Mucosa of stomach (tissue), 1 donor: ENCODE results near the gene FBXO31.

ENCODE experiments used
- H3K27me3 ChIP-seq: one replicate; pipeline ENCODE4 v1.7.0; 2013; ENCODE audit warnings: mild to moderate bottlenecking, low read length; ENCODE audit not compliant: control insufficient read depth, insufficient read depth
- H3K36me3 ChIP-seq: one replicate; pipeline ENCODE4 v1.7.0; 2013; ENCODE audit warnings: low read length; ENCODE audit not compliant: control insufficient read depth, insufficient read depth
- H3K4me1 ChIP-seq: one replicate; pipeline ENCODE4 v1.7.0; 2013; ENCODE audit warnings: mild to moderate bottlenecking, low read length; ENCODE audit not compliant: control insufficient read depth, insufficient read depth
- H3K4me3 ChIP-seq: one replicate; pipeline ENCODE4 v1.7.0; 2013; ENCODE audit warnings: low read length
- H3K9ac ChIP-seq: one replicate; pipeline ENCODE4 v1.7.0; 2013; ENCODE audit warnings: mild to moderate bottlenecking, low read length, moderate library complexity
- H3K9me3 ChIP-seq: one replicate; pipeline ENCODE4 v1.7.0; 2013; ENCODE audit warnings: mild to moderate bottlenecking, low read length, moderate library complexity; ENCODE audit not compliant: control insufficient read depth
- donor health status: Pancreatic carcinoma.

Gene FBXO31

GRCh38 chr16:87295661-87296531 is 87.7 kb downstream of the FBXO31 start:
- Histone ChIP-seq H3K36me3 (no peaks in the 10 kb centered on the region), H3K9ac (peak overlapping the region; percentile 26), H3K9me3 (no peaks in the 10 kb centered on the region), H3K4me3 (peak overlapping the region; percentile 21), H3K4me1 (peaks cover 12% of the 10 kb centered on the region), H3K27me3 (no peaks in the 10 kb centered on the region)

- Histone ChIP-seq H3K27me3 (no peaks in the 10 kb centered on the region), H3K9ac (peak overlapping the region; percentile 26), H3K36me3 (no peaks in the 10 kb centered on the region), H3K4me3 (peak overlapping the region; percentile 21), H3K9me3 (no peaks in the 10 kb centered on the region), H3K4me1 (peaks cover 12% of the 10 kb centered on the region)
Observed at GRCh38 chr16:87295259-87295658, 88.3 kb downstream of the FBXO31 start.

DNA sequence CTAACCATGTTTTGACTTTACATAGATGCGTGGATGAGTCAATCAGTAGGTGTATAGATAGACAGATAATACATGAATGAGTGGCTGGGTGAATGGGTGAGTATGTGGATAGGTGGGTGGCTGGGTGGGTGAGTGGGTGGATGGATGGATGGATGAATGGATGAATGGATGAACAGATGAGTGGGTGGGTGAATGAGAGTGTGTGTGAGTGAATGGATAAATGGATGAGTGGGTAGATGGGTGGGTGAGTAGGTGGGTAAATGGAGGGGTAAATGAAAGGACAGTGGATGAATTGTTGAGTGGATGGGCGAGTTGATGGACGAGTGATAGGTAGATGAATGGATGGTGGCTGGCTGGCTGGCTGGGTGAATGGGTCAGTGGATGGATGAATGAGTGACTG is 89.6 kb downstream of the FBXO31 start:
- H3K4me1 ChIP-seq = peaks cover 12% of the 10 kb centered on the region
- H3K27me3 ChIP-seq = no peaks in the 10 kb centered on the region
- H3K4me3 ChIP-seq = no peak overlapping the region
- H3K9me3 ChIP-seq = no peaks in the 10 kb centered on the region
- H3K36me3 ChIP-seq = no peaks in the 10 kb centered on the region
- H3K9ac ChIP-seq = no peak overlapping the region

DNA sequence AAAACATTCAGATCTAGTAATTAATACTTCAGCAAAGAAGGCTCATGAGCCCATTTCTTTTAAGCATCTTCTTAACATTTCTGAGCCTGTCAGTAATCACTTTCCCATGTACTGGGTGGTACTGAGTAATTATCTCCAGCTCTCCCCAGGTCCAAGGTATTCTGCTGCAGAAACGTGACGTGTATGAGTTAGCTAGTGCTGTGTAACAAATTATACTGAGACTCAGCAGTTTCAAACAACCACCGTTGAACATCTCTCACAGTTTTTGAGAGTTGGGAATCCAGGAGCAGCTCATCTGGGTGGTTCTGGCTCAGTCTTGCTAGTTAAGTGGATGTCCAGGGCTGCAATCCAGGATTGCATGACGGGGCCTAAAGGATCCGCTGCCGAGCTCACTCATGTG is 91.6 kb downstream of the FBXO31 start:
- Histone ChIP-seq H3K9me3 (no peaks in the 10 kb centered on the region), H3K9ac (no peak overlapping the region)

GRCh38 chr16:87288753-87289362 is 94.7 kb downstream of the FBXO31 start:
- no peaks in the 10 kb centered on the region for H3K4me1 ChIP-seq
- H3K4me3 ChIP-seq = no peak overlapping the region
- no peaks in the 10 kb centered on the region for H3K9me3 ChIP-seq
- no peaks in the 10 kb centered on the region for H3K36me3 ChIP-seq
- H3K27me3 ChIP-seq = no peaks in the 10 kb centered on the region
- no peak overlapping the region for H3K9ac ChIP-seq

More for the DNA sequence above, 91.6 kb downstream of the FBXO31 start:
- no peaks in the 10 kb centered on the region for H3K36me3 ChIP-seq
- H3K4me3 ChIP-seq = no peak overlapping the region
- H3K27me3 ChIP-seq = no peaks in the 10 kb centered on the region
- peaks cover 12% of the 10 kb centered on the region for H3K4me1 ChIP-seq

DNA sequence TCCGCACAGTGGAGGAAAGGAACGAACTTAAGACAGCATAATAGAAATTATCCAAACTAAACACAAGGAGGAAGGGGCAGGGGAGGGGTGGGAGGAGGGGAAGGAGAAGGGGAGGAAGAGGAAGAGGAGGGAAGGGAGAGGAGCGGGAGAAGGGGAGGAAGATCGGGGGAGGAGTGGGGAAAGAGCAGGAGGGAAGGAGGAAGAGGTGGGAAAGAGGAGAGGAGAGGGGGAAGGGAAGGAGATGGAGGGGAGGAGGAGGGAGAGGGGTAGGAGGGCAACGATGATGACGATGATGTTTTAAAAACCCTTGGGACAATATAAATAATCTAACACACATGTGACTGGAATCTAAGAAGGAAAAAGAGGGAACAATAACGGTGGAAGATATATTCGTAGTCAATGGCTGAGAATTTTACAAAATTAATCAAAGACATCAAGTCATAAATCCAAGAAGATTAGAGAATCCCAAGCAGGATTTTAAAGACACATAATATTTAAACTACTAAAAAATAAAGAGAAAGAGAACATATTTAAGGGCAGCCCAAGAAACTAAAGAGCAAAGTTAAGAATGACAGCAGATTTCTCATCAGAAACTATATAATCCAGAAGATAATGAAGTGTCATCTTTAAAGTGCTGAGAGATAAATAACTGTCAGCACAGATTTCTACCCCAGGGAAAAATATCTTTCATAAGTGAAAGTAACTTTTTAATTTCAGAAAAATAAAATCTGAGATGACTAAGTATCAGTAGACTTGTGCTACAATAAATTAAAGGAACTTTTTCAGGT is 96.5 kb downstream of the FBXO31 start:
- Histone ChIP-seq H3K27me3 (no peaks in the 10 kb centered on the region), H3K4me3 (no peak overlapping the region), H3K36me3 (no peaks in the 10 kb centered on the region), H3K9me3 (no peaks in the 10 kb centered on the region), H3K4me1 (no peaks in the 10 kb centered on the region), H3K9ac (no peak overlapping the region)

DNA sequence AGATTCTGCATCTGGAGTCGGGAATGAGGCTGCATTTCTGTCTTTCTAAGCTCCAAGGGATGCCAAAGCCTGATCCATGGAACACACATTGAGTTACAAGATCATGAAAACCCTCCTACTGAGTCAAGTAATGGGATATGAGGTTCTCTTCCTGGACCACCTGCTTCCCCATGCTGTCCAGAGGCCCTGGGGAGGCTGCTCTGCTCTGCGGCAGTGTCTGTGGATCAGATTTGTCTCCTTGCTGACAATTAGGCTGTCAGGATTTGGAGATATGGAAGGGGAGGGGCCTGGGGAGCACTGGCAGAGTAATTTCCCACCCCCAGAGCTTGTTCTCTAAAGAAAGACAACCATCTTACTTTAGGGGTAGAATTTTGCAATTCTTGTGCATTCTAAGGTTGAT is 99.4 kb downstream of the FBXO31 start:
- H3K4me1 ChIP-seq = no peaks in the 10 kb centered on the region
- H3K27me3 ChIP-seq = peaks cover 2% of the 10 kb centered on the region
- no peaks in the 10 kb centered on the region for H3K9me3 ChIP-seq
- no peak overlapping the region for H3K4me3 ChIP-seq
- H3K36me3 ChIP-seq = no peaks in the 10 kb centered on the region
- H3K9ac ChIP-seq = no peak overlapping the region

DNA sequence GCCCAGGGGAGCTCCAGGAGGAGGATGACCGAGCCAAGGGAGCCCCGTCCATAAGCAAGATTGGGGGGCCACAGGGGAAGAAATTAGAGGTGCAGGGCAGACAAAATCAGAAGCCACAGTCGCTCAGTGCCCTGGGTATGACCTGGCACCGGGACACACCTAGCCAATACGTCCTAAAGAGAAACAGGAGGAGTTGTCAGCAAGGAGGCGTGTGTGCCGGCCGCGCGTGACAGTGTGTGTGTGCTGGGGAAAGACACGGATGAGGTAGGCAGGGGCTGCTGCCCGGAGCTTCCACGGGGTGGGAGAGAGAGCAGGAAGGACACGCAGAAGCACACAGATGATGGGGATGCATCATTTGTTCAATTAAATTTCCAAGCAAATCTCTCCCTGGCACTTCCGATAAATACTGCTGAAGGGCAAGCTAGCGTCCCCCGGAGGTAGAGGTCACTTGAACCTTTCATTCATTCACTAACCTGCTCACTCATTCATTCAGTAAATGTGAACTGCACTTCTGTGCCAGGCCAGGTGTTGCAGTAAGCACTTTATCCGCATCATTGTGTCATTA is 104.4 kb downstream of the FBXO31 start:
- Histone ChIP-seq H3K4me3 (no peak overlapping the region), H3K9ac (no peak overlapping the region), H3K36me3 (no peaks in the 10 kb centered on the region), H3K4me1 (peaks cover 11% of the 10 kb centered on the region), H3K27me3 (peaks cover 18% of the 10 kb centered on the region), H3K9me3 (no peaks in the 10 kb centered on the region)

DNA sequence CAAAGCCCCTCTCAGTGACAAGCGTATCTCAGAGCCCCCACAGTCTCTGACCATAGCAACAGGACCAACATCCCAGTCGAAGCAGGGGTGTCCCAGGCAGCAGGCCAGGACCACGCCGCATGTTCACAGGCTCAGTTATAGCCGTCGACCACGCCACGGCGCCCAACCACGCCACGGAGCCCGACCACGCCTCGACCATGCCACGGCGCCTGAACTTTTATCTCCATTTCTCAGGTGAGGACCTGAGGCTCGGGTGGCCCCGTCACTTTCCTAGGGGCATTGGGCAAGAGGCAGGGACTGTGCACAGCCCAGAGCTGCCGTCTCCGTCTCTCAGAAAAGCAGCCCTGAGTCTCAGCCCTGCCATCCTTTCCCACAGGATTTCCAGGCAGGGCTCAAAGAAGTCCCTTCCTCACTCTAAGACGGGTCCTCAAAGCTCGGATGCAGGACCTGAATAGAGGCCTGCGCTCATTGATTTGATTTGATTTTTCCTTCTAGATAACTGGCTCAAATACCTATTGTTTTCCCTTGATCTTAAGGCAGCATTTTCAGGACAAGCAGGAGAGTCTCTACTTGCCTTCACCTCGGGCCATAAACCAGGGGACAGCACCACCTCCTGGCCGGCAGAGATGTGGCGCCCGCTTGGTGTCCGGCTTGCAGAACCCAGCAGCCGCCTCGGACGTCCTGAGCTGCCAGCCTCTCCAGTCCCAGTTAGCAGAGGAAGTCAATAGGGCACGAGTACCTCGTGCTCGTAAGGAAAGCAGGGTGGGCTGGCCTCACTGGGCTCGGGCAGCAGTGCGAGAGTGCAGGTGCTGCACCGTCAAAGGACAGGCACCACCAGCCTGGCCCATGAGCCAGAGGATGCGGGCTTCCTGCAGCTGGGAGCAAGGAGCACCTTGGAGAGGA is 105.1 kb downstream of the FBXO31 start:
- H3K27me3 ChIP-seq = peaks cover 18% of the 10 kb centered on the region
- no peak overlapping the region for H3K4me3 ChIP-seq
- H3K9me3 ChIP-seq = no peaks in the 10 kb centered on the region
- H3K36me3 ChIP-seq = no peaks in the 10 kb centered on the region
- H3K4me1 ChIP-seq = peaks cover 11% of the 10 kb centered on the region
- no peak overlapping the region for H3K9ac ChIP-seq
